ENCODE data around the gene PLCH2. TPM values are rescaled to one million over a fixed set of nuclear protein-coding genes. Genes with fewer than 3 reads are reported as not detected.

The PLCH2 gene
- total and polyA plus RNA-seq, 2 of the 13 experiments (the other 11 are each of a cell fraction or from before 2014, with no cell fraction given): 0.15 to 0.67 TPM

- TF ChIP-seq ZNF432 (CRISPR knock-in tag; IDR thresholded peaks at IDR 0.05; ENCODE audit: borderline replicate concordance) (no peak), ZNF546 (CRISPR knock-in tag; conservative IDR thresholded peaks at IDR 0.05) (0 out of 2 replicates have a peak, but pooled peaks have one; percentile 31), STAT6 (CRISPR knock-in tag; IDR thresholded peaks at IDR 0.05; ENCODE audit: borderline replicate concordance) (no peak), ZNF710 (CRISPR knock-in tag; IDR thresholded peaks at IDR 0.05; ENCODE audit: borderline replicate concordance) (peak; percentile 73; the same call in 1 of the 2 replicates), ZBTB49 (CRISPR knock-in tag; IDR thresholded peaks at IDR 0.05; ENCODE audit: borderline replicate concordance) (no peak), ZSCAN12 (CRISPR knock-in tag; IDR thresholded peaks at IDR 0.05) (0 out of 2 replicates have a peak, but pooled peaks have one; percentile 68), MAX (IDR thresholded peaks at IDR 0.05) (no peak), KDM5A (IDR thresholded peaks at IDR 0.05; ENCODE audit: borderline replicate concordance, low read length) (no peak), ZKSCAN1 (IDR thresholded peaks at IDR 0.05; ENCODE audit: low read length) (no peak), ERF (CRISPR knock-in tag; IDR thresholded peaks at IDR 0.05) (0 out of 2 replicates have a peak, but pooled peaks have one; percentile 2), ZC3H4 (CRISPR knock-in tag; IDR thresholded peaks at IDR 0.05; ENCODE audit: borderline replicate concordance) (no peak), ZNF737 (CRISPR knock-in tag; IDR thresholded peaks at IDR 0.05; ENCODE audit: borderline replicate concordance) (no peak), ZNF747 (CRISPR knock-in tag; IDR thresholded peaks at IDR 0.05; ENCODE audit: borderline replicate concordance) (no peak), ZFYVE20 (CRISPR knock-in tag; IDR thresholded peaks at IDR 0.05; ENCODE audit: borderline replicate concordance, low read depth) (no peak), ZNF513 (CRISPR knock-in tag; conservative IDR thresholded peaks at IDR 0.05) (no peak), ADNP (CRISPR knock-in tag; IDR thresholded peaks at IDR 0.05) (0 out of 2 replicates have a peak, but pooled peaks have one; percentile 41), ZNF770 (CRISPR knock-in tag; IDR thresholded peaks at IDR 0.05) (peak; percentile 49; the same call in 1 of the 2 replicates)
These were observed 70.6 kb downstream of the PLCH2 start (continued) for GRCh38 chr1:2546515-2547209.

All from HepG2 (cell line).